Endodermal cell (in vitro differentiated cells): ENCODE measurements around the gene PRRG2. TPM values are rescaled to one million over a fixed set of nuclear protein-coding genes. Genes with fewer than 3 reads are reported as not detected.

Experiments
- DNase-seq: peaks from one replicate; pipeline ENCODE4 v3.0.0-alpha.2; 2017
- H3K27ac ChIP-seq: 2 replicates; pipeline ENCODE4 v1.5.1; 2013; ENCODE audit warnings: mild to moderate bottlenecking, low read depth, low read length, moderate library complexity
- H3K27me3 ChIP-seq: 2 replicates; pipeline ENCODE4 v1.6.1; 2013; ENCODE audit warnings: mild to moderate bottlenecking, low read length, moderate library complexity; ENCODE audit not compliant: insufficient read depth, control insufficient read depth, poor library complexity, severe bottlenecking
- H3K36me3 ChIP-seq: 2 replicates; pipeline ENCODE4 v1.7.0; 2013; ENCODE audit warnings: mild to moderate bottlenecking, low read length, moderate library complexity; ENCODE audit not compliant: control insufficient read depth, insufficient read depth
- H3K4me1 ChIP-seq: one replicate; pipeline ENCODE4 v1.7.0; 2013; ENCODE audit warnings: low read length; ENCODE audit not compliant: control insufficient read depth, insufficient read depth
- H3K4me3 ChIP-seq: 2 replicates; pipeline ENCODE4 v1.5.1; 2013; ENCODE audit warnings: mild to moderate bottlenecking, low read length, moderate library complexity
- H3K9ac ChIP-seq: 2 replicates; pipeline ENCODE4 v1.6.1; 2013; ENCODE audit warnings: mild to moderate bottlenecking, low read length, moderate library complexity; ENCODE audit not compliant: poor library complexity, severe bottlenecking; ENCODE audit errors: extremely low read depth
- H3K9me3 ChIP-seq: 2 replicates; pipeline ENCODE4 v1.6.1; 2013; ENCODE audit warnings: mild to moderate bottlenecking, low read length, moderate library complexity; ENCODE audit not compliant: control insufficient read depth
- H3K27ac Mint-ChIP-seq: 2 replicates; pipeline ENCODE4 v1.8.0; 2020; ENCODE audit warnings: mixed read lengths
- H3K27me3 Mint-ChIP-seq: 2 replicates; pipeline ENCODE4 v1.8.0; 2021; ENCODE audit warnings: mild to moderate bottlenecking, mixed read lengths; ENCODE audit not compliant: insufficient read depth
- H3K36me3 Mint-ChIP-seq: 2 replicates; pipeline ENCODE4 v1.8.0; 2020; ENCODE audit warnings: low read depth, mixed read lengths
- H3K4me1 Mint-ChIP-seq: 2 replicates; pipeline ENCODE4 v1.8.0; 2020; ENCODE audit warnings: mixed read lengths
- H3K4me3 Mint-ChIP-seq: 2 replicates; pipeline ENCODE4 v1.8.0; 2020; ENCODE audit warnings: mild to moderate bottlenecking, moderate library complexity, mixed read lengths
- H3K9me3 Mint-ChIP-seq: 2 replicates; pipeline ENCODE4 v1.8.0; 2020; ENCODE audit warnings: mild to moderate bottlenecking, mixed read lengths
- CTCF ChIP-seq: fragments of 200-600 bp; sonication (generic); conservative IDR thresholded peaks from 2 replicates; pipeline ENCODE4 v1.5.0; 2021; ENCODE audit warnings: antibody characterized with exemption, mild to moderate bottlenecking
- WGBS, 2 experiments: methylation state at CpG; one replicate each; pipeline versions ENCODE4 v1.1.5 to v1.1.7; 2013; ENCODE audit warnings: missing lambda C conversion rate in 2 of 2, mixed read lengths in 1 of 2; ENCODE audit not compliant: insufficient coverage in 1 of 2, insufficient read length in 1 of 2; 5-methylcytosine and 5-hydroxymethylcytosine counted together
- total RNA-seq, 2 donors: library from RNA; stranded (reverse); fragmentation: NEBNext Ultra II Directional in 1 of 2; extraction: Animal tissue kit (Norgen Biotek cat#: 25700) in 1 of 2; gene quantifications; 2 replicates in 1 of 2; 3 replicates in 1 of 2; pipeline ENCODE4 v1.2.1, GENCODE V29; 2021

Gene PRRG2
- total RNA-seq, 2 donors from 2014 or later, result 3.7 to 6.9 TPM

GRCh38 chr19:49580264-49581006, 681 bp upstream of the PRRG2 start, which contains the start of gene NOSIP:
Gene NOSIP, minus strand, starts transcription at chr19:49580556. Its CDS starts 19,865 bp downstream, at chr19:49560691.
- 6 to 17% methylated on average over 12 to 31 of the region's 31 CpGs for WGBS, 2 experiments
- peak; percentile 98 for DNase-seq
- no peak for TF ChIP-seq CTCF
- H3K9me3 Mint-ChIP-seq, result no peaks in the 10 kb centered on the region
- peaks cover 4% of the 10 kb centered on the region for H3K36me3 Mint-ChIP-seq
- H3K9ac ChIP-seq, result peak within 1 kb of the TSS; percentile 75
- no peaks in the 10 kb centered on the region for H3K27me3 Mint-ChIP-seq
- H3K27me3 ChIP-seq, result no peaks in the 10 kb centered on the region
- H3K4me3 Mint-ChIP-seq, result peak within 1 kb of the TSS; percentile 96
- peak within 1 kb of the TSS; percentile 97 for H3K27ac Mint-ChIP-seq
- H3K9me3 ChIP-seq, result no peaks in the 10 kb centered on the region
- peaks cover 15% of the 10 kb centered on the region for H3K4me1 Mint-ChIP-seq
- H3K27ac ChIP-seq, result peak within 1 kb of the TSS; percentile 9
- peak within 1 kb of the TSS; percentile 96 for H3K4me3 ChIP-seq
- no peaks in the 10 kb centered on the region for H3K4me1 ChIP-seq
- peaks cover 9% of the 10 kb centered on the region for H3K36me3 ChIP-seq

- no peak for TF ChIP-seq CTCF
- no peaks in the 10 kb centered on the region for H3K9me3 ChIP-seq
- no peak overlapping the region for H3K9ac ChIP-seq
- Mint-ChIP-seq H3K36me3 (no peaks in the 10 kb centered on the region), H3K4me3 (no peak overlapping the region), H3K4me1 (peaks cover 15% of the 10 kb centered on the region), H3K9me3 (no peaks in the 10 kb centered on the region), H3K27me3 (no peaks in the 10 kb centered on the region), H3K27ac (no peak overlapping the region)
- H3K4me3 ChIP-seq, result no peak overlapping the region
- H3K36me3 ChIP-seq, result no peaks in the 10 kb centered on the region
- no peaks in the 10 kb centered on the region for H3K4me1 ChIP-seq
- WGBS, 2 experiments, result 63 to 76% methylated on average over 2 of the region's 2 CpGs
- H3K27ac ChIP-seq, result no peak overlapping the region
- DNase-seq, result no peak
- no peaks in the 10 kb centered on the region for H3K27me3 ChIP-seq
Measured at GRCh38 chr19:49583239-49583638, 2.1 kb downstream of the PRRG2 start.

- Mint-ChIP-seq H3K36me3 (no peaks in the 10 kb centered on the region), H3K4me3 (no peak overlapping the region), H3K27me3 (no peaks in the 10 kb centered on the region), H3K27ac (peak overlapping the region; percentile 55), H3K9me3 (no peaks in the 10 kb centered on the region), H3K4me1 (peaks cover 6% of the 10 kb centered on the region)
- Histone ChIP-seq H3K9me3 (no peaks in the 10 kb centered on the region), H3K9ac (no peak overlapping the region), H3K4me1 (no peaks in the 10 kb centered on the region), H3K27ac (peak overlapping the region; percentile 32), H3K4me3 (no peak overlapping the region), H3K36me3 (no peaks in the 10 kb centered on the region), H3K27me3 (no peaks in the 10 kb centered on the region)
- DNase-seq, result peak; percentile 94
- TF ChIP-seq CTCF, result no peak
- 78 to 79% methylated on average over 3 to 8 of the region's 8 CpGs for WGBS, 2 experiments
Measured at GRCh38 chr19:49585023-49585422, 3.9 kb downstream of the PRRG2 start.
